Dedifferentiated amniotic fluid mesenchymal stem cell (primary cell): Measurements from ENCODE around the gene RALGDS.

Source experiments
- DNase-seq: peaks from one replicate; pipeline ENCODE4 v3.0.0-alpha.2; 2016; ENCODE audit errors: extremely low spot score

The RALGDS gene

DNA sequence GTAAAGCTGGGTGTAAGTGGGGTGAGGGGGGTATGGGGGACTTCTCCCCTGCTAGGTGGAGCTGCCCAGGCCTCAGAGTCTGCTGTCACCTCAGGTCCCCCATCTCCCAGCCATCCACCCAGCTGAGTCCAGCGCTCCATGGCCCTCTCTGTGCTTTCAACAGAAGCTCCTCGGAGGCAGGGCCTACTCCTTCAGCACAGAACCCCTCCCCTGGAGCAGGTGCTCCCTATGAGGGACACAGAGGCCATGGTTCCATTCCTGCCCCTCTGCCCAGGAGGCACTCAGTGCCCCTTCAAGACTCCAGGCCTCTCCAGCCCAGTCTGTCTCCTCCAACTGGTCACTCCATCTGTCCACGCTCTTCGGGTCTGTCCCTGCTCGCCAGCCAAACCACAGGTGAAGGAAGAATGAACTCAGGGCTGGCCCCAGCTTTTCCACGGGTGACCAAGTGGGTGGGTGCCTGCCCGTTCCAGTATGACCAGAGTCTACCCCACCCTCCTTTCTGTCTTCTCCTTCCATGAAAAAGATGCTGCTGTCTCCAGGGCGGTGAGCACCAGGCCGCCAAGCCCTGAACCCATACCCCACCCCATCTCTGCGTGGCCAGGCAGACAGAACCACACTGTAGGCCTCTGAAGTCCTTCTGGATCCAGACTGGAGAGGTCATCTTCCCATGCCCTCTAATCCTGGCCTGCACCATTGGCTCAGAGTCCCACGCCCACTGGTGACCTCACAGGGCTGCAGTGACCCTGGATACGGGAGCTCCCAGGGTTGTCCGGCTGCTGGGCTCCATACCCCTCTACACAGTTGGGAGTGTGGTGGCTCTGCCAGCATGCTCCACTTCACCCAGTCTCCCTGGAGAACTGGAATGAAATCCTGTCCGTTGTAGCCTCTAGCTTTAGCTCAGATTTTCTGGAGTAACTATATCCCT is 30.8 kb upstream of the RALGDS start:
- DNase-seq = no peak

DNA sequence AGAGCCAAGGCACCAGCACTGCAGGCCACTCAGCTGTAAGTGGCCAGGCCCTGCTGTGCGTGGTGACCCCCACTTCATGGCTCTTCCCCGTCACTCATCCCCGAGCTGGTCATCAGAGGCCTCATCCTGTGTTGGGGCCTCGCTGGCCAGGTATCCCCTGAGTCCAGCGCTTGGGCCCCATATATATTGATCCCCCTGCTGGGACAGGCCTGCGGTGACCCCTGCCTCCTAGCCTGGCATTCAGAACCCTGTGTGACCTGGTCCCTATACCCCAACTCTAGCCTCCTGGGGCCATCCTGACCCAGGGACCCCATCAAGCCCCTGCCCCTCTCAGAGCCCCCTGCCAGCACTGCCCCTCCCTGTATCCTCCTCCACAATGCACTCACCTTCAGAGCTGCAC is 30.0 kb upstream of the RALGDS start:
- no peak for DNase-seq

DNA sequence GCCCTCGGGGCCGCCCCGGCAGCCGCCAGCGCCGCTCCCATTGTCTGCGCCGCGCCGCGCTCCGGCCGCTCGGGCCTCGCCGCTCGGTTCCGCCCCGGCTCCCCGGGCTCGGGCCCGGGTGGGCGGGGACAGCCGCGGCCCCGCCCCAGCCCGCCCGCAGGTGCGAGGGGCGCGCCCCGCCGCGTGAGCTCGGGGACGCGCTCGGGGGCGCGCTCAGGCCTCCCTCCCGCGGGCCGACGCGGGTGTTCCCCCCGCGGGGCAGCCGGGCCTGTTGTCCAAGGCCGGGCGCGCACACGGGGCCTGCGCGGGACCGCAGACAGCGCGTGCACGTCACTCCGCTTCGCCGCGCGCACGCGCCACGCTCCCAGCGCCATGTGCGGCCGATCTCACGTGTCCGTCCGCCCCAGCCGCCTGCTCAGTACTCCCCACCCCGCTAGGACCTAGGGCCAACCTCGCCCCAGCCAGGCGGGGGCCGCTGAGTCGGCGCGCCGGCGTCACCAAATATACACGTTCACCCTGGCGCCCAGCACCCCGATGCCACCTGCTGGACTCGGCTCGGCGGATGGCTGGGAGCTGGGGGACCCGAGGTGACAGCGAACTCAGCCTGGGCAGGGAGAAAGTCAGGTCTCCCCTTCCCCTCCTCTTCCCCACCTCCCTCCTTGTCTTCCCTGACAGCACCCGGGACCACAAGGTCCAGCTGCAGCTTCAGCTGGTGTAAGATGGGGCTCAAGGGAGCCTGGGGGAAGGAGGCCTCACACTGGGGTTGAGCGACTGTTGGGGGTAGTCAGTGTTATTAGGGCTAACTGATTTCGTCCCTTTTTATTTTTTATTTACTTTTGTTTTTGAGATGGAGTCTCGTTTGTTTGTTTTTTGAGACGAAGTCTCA is 28.3 kb upstream of the RALGDS start:
- DNase-seq = peak; percentile 71

DNA sequence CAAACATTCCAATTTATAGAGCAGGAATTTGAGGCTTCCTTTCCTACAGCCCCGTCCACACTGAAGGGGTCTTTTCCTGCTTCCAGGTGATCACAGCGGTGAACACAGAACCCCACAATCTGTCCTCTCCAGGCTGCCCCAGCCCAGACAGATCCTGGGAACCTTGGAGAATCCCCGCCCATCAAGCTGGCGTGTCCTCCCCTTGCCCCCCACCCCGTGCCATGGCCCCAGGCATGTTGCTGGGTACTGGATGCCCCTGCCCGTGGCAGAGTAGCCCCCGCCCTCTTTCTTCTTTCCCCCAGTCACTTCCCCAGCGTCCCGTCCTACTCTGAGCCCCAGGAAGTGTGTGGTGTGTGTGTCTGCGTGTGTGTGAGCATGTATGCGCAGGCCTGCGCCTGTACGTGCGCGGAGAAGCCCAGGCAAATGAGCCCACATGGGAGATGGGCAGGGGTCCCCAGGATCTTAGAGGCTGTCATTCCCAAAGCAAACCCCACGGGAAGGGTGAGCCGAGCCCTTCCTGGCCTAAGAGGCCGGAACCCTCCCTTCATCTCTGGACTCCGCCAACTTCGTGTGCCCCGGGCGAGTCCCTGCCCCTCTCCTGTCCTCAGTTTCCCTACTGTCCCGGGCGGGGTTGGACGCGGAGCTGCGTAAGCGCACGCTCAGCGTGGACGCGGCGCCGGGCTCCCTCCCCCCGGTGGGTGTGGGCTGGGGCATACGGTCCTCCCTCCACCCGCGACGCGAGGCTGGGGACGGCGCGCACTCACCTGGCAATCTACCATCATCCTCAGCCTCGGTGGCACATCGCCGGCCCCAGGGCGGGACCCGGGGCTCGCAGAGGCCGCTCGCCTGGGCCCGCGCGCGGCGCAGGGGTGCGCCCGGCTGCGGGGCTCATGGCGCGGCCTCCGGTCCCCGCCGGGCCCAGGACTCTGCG is 27.4 kb upstream of the RALGDS start:
- no peak for DNase-seq

DNA sequence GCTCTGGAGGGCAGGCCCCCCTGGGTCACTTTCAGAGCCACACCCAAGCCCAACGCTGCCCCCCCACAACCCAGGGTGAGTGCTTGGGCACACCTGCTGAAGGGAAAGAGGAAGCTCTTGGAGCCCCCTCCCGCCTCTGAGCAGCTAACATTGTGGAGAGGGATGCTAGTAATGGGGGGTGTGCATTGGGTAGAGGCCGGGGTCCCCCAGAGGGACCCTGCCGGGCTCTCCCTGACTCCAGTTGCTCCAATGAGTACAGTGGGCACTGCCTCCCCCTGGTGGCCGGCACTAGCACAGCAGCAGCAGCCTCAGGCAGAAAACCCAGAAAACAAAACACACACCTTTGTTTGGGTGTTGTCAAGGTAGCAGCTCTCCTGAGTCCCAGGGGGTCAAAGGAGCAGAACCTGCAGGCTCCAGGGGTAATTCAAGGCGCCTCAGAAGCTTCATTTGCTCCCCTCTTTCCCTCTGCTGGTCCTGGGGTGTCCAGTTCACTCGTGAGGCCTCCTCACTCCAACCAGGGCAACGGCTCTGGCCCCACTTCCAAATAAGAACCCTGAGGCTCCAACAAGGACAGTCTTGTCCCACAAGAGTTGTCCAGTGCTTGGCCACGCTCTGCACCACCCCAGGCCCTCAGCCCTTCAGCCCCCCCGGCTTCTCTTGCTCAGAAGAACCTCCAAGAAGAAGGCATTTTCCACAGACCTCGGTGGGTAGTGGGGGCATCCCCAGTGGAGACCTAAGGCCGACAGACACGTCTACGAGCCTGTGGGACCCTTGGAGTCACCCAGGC is 26.6 kb upstream of the RALGDS start:
- DNase-seq = peak; percentile 49

DNA sequence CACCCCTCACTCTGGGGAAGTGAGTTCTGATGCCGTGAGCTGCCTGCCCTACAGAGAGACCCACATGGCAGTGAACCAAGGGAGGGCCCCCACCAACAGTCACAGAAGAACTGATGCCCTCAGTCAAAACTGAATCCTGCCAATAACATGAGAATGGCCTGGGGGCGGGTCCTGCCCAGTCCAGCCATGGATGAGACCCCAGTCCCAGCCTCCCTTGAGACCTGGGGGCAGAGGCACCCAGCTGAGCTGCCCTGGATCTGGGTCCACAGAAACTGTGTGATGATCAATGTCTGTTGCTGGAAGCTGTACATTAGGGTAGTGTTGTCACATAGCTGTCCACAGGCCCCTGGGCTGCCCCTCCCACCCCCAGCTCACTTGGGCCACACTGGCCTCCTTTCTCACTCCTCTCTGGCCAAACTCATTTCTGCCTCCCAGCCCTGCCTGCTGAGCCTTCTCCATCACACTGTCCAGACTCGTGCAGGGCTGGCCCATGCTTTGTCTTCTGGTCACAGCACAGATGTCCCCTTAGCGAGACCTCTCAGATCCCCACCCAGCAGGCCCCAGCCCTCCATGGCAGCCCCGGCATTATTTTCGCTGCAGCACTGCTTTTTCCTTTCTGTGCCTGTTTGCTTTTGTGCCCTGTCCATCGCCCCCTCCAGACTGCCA is 25.8 kb upstream of the RALGDS start:
- DNase-seq = no peak

DNA sequence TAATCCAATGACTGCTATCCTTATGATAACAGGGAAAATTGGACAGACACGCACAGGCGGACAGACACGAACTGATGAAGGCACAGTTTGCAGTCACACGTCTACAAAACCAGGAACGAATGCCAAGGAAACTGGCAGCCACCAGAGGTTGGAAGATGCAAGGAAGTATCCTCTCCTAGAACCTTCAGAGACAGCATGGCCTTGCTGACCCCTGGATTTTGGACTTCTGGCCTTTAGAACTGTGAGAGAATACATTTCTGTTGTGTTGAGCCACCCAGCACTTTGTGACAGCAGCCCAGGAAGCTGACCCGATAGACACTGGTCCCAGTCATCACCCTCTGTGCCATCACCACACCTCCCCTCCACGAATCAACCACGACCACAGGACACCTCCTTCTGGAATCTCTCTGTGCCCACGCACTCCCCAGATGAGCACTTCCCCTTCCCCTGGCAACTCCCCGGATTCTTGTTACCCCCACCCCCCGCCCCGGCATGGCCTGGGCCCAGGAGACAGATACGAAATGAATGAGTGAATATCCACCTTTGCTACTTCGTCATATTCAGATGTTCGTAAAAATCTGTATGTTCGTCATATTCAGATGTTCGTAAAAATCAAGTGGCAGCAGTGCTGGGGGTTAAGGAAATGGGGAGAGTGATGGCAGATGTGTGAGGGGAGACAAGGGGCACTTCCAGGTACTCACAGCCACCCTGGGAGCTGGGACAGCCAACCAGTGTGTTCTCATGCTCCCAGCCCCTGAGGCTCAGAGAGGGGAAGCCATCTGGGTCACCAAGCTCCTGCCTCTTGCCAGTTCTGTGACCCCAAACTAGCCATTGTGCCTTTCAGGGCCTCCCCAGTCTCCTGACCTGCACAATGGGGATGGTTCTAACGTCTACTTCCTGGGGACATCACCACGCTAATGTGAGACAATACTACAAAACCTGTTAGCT is 24.1 kb upstream of the RALGDS start:
- no peak for DNase-seq

DNA sequence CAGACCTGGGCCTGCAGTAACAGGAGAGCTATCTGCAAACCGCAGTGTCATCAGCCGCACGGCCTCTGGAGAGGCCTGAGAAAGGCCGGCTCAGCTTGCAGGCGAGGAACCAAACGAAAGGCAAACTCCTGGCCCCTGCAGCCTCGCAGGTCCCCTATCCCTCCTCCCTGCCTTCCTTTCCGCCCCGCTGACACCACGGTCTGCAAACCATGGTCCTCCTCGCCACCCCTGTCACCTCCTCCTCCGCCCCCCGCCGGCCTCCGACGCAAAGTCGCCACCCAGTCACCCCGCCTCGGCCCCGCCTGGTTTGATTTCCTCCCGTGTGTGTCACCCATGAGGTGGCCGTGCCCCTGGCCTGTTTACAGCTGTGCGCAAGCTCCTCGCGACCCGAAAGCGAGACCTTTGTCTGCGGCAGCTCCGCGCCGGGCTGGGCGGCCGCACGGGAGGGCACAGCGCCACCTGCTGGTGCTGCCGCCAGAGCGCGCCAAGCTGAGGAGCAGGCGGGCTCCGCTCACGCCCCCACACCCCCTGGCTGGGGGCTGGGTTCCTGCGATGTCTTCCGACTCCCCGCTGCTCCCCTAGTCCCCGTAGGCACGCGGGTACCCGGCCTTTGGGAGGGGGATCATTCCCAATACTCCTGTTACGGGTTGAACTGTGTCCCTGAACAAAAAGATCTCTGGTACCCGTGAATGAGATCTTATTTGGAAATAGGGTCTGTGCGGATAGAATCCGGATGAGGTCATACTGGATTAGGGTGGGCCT is 23.3 kb upstream of the RALGDS start:
- DNase-seq = no peak

DNA sequence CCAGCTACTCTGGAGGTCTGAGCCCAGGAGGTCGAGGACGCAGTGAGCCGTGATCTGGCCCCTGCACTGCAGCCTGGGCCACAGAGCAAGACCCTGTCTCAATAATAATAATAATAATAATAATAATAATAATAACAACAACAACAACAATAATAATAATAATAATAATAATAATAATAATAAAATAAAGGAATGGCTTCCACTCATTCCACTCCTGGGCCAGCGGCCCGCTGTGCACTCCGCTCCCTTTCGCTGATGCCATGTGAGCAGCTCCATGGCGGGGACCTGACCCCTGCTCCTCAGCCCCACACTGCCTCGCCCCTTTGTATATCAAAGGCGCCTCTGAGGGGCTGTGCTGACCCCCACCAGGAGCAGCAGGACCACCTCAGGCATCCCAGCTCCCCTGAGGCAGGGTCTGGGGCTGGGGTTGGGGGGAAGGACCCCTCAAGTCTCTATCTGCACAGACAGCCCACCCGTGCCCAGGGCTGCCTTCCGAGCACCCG is 22.6 kb upstream of the RALGDS start:
- DNase-seq = no peak

DNA sequence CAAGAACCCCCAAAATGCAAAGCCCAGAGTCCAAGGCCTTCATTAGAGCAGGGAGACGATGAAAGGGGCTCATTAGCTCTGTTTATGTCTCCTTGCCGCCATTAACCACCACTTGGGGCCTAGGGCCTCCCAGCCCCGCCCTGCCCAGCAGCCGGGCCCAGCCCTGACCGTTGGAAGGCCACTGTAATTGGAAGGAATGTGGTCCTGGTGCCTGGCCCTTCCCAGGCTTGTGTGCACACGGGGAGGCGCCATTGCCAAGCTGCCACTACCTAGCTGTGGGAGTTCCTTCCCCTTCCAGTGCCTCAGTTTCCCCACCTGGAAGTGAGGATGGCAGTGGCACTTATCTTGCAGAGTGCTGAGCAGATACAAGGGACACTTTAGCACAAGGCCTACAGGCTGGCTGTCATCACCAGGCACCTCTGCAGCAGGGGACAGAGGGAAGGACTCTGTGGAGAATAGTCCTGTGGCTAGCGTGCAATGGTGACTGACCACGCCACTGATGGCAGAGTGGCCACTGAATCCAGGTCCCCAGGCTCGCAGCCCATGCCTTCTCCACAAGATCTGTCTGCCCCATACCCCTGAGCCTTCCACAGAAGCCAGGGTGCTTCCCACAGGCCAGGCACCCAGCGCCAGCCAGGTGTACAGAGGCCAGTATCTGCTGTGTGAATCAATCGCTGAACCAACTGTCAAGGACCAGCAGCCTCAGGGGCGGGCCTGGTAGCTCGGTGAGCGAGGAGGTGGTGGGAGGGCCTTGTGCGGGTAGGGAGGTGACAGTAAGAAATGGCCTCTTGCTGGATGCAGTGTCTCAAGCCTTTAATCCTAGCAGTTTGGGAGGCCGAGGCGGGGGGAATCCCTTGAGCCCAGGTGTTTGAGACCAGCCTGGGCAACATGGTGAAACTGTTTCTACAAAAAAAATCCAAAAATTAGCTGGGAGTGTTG is 21.9 kb upstream of the RALGDS start:
- DNase-seq = no peak

DNA sequence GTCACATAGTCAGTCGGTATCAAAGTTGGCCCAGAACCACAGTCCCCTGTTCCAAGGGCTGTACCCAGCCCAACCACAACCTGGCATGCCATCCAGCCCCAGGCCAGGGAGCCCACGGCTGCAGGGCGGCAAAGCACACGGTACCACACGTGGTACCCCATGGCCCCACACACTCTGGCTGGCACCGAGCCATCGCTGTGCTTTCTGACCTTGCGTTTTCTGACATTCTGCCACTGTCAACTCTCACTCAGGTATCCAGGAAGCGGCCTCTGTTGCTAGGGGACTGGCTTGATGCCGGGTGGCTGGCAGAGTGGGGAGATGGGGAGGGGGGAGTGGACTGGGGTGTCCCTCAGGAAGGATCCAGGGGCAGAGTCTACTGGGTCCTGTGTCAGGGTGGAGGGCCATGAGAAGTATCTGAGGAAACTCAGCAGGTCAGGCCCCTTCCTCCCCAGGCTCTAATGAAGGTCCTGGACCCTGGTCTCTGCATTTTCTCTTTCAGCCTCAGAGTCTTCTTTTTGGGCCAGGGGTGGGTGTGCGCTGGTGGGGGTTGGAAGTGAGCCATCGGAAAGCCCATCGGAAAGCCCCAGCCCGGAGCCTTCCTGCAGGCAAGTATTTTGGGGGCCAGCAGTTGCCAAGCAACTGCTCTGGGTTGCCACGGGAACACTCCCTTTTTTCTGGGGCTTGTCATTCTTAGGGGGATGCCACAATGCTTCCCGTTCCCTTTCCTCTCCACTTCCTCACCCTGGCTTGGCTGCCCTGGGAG is 21.0 kb upstream of the RALGDS start:
- no peak for DNase-seq

DNA sequence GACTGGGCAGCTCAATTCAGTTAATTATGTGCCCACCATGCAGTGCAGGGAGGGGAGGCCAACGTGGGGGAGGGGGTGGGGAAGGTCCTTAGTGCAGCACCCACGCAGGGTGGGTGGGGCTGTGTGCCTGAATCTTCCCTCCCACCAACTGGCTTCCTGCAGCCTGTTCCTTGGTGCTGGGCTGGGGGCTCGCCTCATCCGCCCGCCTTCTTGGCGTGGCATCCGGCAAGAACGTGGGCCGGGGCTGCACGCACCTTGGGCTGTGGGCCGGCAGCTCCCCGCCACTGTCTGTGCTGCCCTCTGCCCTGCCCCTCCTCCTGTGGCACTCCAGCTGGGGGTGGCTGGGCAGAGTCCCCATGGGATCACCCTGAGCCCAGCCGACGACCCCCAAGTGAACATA is 19.6 kb upstream of the RALGDS start:
- DNase-seq = no peak

DNA sequence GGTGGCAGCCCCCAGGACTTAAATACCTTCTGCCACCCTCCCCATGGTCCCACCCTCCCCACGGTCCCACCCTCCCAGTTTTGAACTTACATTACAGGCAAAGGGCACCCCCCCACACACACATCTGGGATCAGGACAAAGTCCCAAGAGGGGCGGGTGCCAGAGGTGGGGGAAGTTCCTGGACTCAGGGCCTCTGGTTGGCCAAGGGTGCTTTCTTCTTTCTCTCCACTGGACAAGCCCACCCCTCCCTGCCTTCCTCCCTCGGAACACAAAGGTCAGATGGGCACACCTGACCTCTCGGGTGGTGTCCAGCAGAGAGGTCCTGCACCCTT is 19.1 kb upstream of the RALGDS start:
- no peak for DNase-seq

DNA sequence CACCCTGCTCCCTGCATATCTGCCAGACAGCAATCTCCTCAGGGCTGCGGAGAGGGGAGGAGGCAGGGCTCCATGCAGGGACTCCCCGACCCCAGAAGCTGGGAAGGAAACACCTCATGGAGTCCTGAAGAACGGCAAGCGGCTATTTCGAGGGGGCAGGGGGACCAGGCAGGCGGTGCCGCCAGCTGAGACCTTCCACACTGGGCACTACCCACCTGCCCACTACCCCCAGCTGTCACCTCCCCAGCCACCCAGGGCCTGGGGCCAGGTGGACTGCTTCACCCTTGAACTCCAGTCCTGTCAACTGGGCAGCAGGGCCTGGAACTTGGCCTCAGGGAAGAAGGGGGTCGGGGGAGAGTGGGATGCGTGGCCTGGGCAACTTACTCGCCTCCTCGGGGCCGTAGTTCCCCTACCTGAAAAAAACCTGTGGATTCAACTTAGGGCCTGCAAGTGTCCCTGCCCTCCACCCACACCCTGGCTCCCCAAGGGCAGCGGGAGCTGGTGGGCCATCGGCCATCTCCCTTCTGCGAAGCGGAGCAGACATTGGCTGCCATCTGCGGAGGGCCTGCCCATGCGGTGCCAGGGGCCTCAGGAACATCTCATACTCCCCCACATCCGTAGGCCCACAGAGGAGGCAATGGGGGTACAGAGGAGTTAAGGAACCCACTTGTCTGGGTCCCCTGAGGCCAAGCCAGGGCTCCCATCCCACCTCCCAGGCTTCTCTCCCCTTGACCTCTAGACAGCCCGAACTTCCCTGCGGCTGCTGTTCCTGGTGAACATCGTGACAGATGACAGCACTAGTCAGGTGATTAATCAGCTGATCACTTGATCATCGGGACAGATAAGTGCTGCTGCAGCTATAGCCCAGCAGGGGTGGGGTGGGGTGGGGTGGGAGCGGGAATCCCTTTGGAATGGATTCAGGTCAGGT is 18.5 kb upstream of the RALGDS start:
- no peak for DNase-seq

DNA sequence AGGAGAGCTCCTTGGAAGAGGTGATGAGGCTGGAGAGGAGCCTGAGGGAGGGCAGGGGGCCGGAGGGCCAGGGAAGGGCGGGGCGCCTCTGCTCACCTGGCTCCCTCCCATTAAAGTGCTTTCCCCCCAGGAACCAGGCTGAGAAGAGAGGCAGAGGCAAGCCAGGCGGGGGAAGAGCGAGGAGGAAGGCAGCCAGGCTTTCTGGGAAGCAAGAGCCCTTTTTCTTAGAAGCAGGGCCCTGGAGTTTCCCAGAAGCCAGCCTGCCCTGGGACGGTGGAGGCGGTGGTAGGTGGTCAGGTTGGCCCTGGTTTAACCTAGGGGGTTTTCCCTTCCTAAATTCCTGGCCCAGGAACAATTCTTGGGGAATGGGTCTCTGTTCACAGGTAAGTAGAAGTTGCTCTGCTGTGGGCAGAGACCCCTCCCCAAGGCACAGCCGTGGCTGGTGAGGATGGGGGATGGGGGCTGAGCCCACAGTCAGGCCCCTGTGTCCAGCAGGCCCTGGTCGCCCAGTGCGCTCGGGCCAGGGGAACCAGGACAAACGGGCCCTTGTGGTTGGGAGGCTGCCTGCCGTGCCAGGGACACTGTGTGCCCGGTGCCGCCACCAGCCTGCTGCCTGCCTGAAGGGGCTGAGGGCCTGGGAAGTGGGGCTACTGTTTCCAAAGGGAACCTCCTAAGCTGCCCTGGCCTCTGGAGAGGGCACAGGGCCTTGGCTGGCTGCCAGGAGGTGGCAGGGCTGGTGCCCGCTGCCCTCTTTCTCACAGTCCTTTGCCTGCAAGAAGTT is 16.6 kb upstream of the RALGDS start:
- no peak for DNase-seq
